ENCODE data around the gene TFF3.

TFF3 gene

DNA sequence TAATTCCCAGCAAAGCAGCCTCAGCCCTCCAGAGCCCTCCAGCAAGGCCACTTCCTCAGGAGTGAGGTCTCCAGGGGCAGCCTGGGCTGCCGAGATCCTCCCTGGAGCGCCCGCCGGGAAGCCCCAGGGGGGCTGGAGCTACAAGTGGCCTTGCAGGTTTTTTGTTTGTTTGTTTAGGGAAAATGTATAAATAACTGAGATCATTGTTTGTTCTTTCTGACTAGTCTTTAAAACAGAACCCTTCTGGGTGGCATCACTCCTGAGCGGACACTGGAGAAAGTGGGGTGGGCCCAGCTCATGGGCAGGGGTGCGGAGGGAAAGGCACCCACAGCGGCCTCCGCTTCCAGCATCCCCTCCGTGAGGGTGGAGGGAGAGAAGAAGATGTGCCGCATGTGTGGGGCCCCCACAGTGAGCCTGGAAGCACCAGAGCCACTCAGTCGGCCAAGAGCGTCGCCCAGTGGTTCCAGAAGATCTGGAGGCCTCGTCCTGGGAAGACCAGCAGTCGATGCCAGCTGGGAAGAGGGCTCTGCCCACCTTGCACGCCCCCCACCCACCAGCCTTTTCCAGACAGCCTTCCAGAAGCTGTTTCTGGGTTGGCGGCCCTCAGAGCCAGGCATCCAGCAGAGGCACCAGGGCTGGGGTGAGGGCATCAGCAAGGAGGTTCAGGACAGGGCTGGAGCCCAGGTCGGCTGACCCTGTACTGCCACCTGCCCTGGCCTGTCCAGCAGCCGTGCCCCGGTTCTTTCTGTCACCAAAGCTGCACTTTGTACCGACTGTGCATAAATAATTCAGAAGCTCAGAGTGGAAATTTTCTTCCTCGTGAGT is 34.6 kb downstream of the TFF3 start:
- FAIRE-seq (no peak), DNase-seq (ENCODE audit: insufficient read length, low spot score) (no peak)
- TF ChIP-seq, protein P1, sequence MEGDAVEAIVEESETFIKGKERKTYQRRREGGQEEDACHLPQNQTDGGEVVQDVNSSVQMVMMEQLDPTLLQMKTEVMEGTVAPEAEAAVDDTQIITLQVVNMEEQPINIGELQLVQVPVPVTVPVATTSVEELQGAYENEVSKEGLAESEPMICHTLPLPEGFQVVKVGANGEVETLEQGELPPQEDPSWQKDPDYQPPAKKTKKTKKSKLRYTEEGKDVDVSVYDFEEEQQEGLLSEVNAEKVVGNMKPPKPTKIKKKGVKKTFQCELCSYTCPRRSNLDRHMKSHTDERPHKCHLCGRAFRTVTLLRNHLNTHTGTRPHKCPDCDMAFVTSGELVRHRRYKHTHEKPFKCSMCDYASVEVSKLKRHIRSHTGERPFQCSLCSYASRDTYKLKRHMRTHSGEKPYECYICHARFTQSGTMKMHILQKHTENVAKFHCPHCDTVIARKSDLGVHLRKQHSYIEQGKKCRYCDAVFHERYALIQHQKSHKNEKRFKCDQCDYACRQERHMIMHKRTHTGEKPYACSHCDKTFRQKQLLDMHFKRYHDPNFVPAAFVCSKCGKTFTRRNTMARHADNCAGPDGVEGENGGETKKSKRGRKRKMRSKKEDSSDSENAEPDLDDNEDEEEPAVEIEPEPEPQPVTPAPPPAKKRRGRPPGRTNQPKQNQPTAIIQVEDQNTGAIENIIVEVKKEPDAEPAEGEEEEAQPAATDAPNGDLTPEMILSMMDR (IDR thresholded peaks at IDR 0.05; ENCODE audit: insufficient read depth, missing control alignments): no peak

DNA sequence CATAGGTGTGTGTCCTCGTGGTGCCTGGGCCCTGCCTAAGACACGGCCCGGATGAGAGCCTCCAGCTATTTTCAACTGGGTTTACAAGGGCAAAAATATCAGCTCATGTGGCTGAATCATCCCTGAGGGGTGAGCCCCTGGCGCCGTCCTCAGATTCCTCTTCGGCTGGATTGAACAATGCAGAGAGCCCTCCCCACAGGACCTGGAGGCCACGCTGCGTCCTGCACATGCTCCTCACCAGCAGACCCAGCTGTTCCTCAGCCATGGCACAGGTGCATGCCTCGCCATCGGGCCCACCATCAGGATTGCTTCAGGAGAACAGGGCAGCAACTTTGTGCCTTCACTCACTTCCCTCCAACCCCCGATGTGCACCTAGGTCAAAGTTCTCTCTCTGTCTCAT is 35.3 kb downstream of the TFF3 start:
- DNase-seq (ENCODE audit: insufficient read length, low spot score) (no peak), FAIRE-seq (no peak)
- TF ChIP-seq, protein P1 (IDR thresholded peaks at IDR 0.05; ENCODE audit: insufficient read depth, missing control alignments): no peak

DNA sequence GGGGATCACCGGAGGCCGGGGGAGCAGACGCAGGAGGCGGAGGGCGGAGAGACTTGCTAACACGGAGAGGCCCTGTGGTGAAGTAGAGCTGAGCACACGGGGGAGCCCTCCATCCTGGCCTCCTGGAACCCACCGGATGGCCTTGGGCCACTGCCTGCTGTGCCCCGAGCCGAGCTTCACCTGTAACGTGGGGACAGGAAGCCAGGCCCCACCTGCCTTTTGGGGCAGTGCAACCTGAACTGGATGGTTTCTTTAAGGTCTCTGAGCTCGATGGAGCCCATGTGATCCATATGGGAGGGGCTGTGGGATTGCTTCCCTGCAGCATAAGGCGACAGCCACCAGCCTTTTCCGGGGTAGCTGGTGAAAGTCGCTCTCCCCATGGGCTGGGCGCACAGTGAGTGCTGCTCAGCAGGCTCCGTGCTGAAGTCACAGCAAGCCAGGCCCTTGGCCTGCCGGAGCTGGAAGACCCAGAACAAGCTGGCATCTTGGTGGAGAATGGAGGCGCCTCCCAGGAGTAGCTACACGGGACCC is 35.8 kb downstream of the TFF3 start:
- DNase-seq (ENCODE audit: insufficient read length, low spot score) (no peak), FAIRE-seq (no peak)
- TF ChIP-seq, protein P1 (IDR thresholded peaks at IDR 0.05; ENCODE audit: insufficient read depth, missing control alignments): no peak

GRCh38 chr21:42278451-42279149 is 36.6 kb downstream of the TFF3 start:
- TF ChIP-seq, protein P1 (IDR thresholded peaks at IDR 0.05; ENCODE audit: insufficient read depth, missing control alignments): no peak
- DNase-seq (ENCODE audit: insufficient read length, low spot score) (no peak), FAIRE-seq (no peak)

DNA sequence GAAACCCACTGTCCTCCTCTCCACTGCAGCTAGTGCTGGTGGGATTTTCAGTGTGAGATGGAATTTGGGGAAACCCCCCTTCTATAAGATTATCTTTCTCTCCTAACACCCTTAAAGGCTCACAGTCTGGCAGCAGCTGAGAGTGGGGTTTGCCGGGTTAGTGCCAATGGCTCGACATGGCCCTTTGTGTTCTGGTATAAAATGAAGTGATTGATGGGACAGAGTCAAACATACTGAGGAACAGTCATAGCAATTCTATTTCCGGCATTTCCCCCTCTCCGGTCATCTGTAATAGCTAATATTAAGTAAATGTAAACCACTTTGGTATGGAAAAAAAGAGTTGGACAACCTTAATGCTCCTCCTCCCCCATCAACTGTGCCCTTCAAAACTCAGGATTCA is 37.6 kb downstream of the TFF3 start:
- DNase-seq (ENCODE audit: insufficient read length, low spot score) (no peak), FAIRE-seq (no peak)
- TF ChIP-seq, protein P1 (IDR thresholded peaks at IDR 0.05; ENCODE audit: insufficient read depth, missing control alignments): no peak

DNA sequence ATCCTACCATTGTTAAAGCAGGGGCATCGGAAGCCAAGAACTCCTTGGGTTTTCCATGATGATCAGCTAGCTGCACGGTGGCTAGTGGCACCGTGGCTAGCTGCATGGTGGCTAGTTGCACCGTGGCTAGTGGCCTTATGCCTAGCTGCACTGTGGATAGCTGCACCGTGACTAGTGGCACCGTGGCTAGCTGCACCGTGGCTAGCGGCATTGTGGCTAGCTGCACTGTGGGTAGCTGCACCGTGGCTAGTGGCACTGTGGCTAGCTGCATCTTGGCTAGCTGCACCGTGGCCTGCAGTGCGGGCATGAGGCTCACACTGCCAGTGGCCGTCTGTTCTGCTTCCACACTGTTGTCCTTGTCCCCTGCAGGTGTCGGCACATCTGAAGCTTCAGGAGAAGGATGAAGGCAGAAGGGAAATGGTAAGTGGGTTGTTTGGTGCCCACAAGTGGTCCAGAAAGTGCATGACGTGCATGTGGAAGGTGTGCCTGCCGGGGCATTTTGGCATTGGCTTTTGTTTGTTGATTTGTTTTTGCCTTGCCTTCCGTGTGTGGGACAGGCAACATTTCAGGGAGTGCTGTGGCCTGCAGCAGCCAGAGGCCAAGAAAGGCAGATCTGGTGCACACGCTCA is 38.6 kb downstream of the TFF3 start:
- FAIRE-seq (no peak), DNase-seq (ENCODE audit: insufficient read length, low spot score) (no peak)

More for the DNA sequence above, 38.6 kb downstream of the TFF3 start:
- TF ChIP-seq, protein P1 (IDR thresholded peaks at IDR 0.05; ENCODE audit: insufficient read depth, missing control alignments): no peak

All from D721Med (cell line).